GM18907 (cell line): Measurements from ENCODE around the gene CTAGE6.
A peak's percentile ranks its signal among the peaks of the same experiment; 100 is the strongest.
"Not testable (repeated sequence)": the region's sequence is repeated elsewhere in the genome, so short reads cannot be mapped to it uniquely, and the experiment has no call there.

Experiments used
- ATAC-seq: cut with Tn5 transposase; IDR thresholded peaks from one replicate; pipeline ENCODE4 v1.9.1; 2021; ENCODE audit warnings: mild to moderate bottlenecking, moderate library complexity; ENCODE audit not compliant: unreplicated experiment

CTAGE6 gene

GRCh38 chr7:143757596-143757995 lies at the start of gene CTAGE6:
TSS of gene CTAGE6 (minus strand) at chr7:143757696. CDS start at chr7:143757658, 38 bp downstream.
- ATAC-seq, result not testable (repeated sequence)

GRCh38 chr7:143806664-143807071 lies 49.2 kb upstream of the CTAGE6 start:
- ATAC-seq, result not testable (repeated sequence)

GRCh38 chr7:143797896-143798290 lies 40.4 kb upstream of the CTAGE6 start:
- ATAC-seq, result not testable (repeated sequence)

- not testable (repeated sequence) for ATAC-seq
These were observed 39.8 kb upstream of the CTAGE6 start for GRCh38 chr7:143797119-143797895.

GRCh38 chr7:143795653-143796052 lies 38.2 kb upstream of the CTAGE6 start:
- not testable (repeated sequence) for ATAC-seq

GRCh38 chr7:143792633-143793032 lies 35.1 kb upstream of the CTAGE6 start:
- ATAC-seq, result not testable (repeated sequence)

GRCh38 chr7:143785415-143786182 lies 28.1 kb upstream of the CTAGE6 start:
- not testable (repeated sequence) for ATAC-seq

- ATAC-seq, result not testable (repeated sequence)
These were observed 22.1 kb upstream of the CTAGE6 start for GRCh38 chr7:143779591-143779990.

- not testable (repeated sequence) for ATAC-seq
These were observed 15.4 kb upstream of the CTAGE6 start for GRCh38 chr7:143772738-143773468.

- not testable (repeated sequence) for ATAC-seq
These were observed 10.0 kb upstream of the CTAGE6 start for GRCh38 chr7:143767531-143767930.

GRCh38 chr7:143765678-143766077 lies 8.2 kb upstream of the CTAGE6 start:
- ATAC-seq, result not testable (repeated sequence)

GRCh38 chr7:143763065-143763464 lies 5.6 kb upstream of the CTAGE6 start:
- not testable (repeated sequence) for ATAC-seq

- not testable (repeated sequence) for ATAC-seq
These were observed 12.2 kb downstream of the CTAGE6 start for GRCh38 chr7:143745340-143745739.

GRCh38 chr7:143737037-143737819 lies 20.3 kb downstream of the CTAGE6 start:
- ATAC-seq, result peak; percentile 87

- ATAC-seq, result no peak
These were observed 21.5 kb downstream of the CTAGE6 start for GRCh38 chr7:143735962-143736361.

GRCh38 chr7:143733876-143734275 lies 23.6 kb downstream of the CTAGE6 start:
- ATAC-seq, result no peak

- no peak for ATAC-seq
These were observed 29.1 kb downstream of the CTAGE6 start for GRCh38 chr7:143728333-143728862.

GRCh38 chr7:143727561-143727960 lies 29.9 kb downstream of the CTAGE6 start:
- peak; percentile 82 for ATAC-seq

- ATAC-seq, result not testable (repeated sequence)
These were observed 31.4 kb downstream of the CTAGE6 start for GRCh38 chr7:143726143-143726542.

- not testable (repeated sequence) for ATAC-seq
These were observed 37.2 kb downstream of the CTAGE6 start for GRCh38 chr7:143720335-143720734.
